ENCODE data around the gene CADM2. TPM values are rescaled to one million over a fixed set of nuclear protein-coding genes. Genes with fewer than 3 reads are reported as not detected.

CADM2 gene
- total and polyA plus RNA-seq, 2 experiments from 2014 or later = 2.9 to 7.8 TPM

- Histone ChIP-seq H3K4me1 (ENCODE audit: insufficient read depth) (no peaks in the 10 kb centered on the region), H3K36me3 (replicated peaks; ENCODE audit: insufficient read depth, low read depth) (no peaks in the 10 kb centered on the region), H3K9me2 (replicated peaks; ENCODE audit: insufficient read depth) (no peaks in the 10 kb centered on the region), H2AFZ (no peak overlapping the region), H4K20me1 (ENCODE audit: insufficient read depth, poor library complexity, severe bottlenecking) (no peaks in the 10 kb centered on the region), H3K4me3 (no peak overlapping the region), H3K9me3 (ENCODE audit: low read depth) (no peaks in the 10 kb centered on the region), H3K4me2 (no peak overlapping the region), H3K79me2 (no peaks in the 10 kb centered on the region), H3K27me3 (no peaks in the 10 kb centered on the region), H3K27ac (no peak overlapping the region)
- DNase-seq (ENCODE audit: low spot score) = no peak
- TF ChIP-seq EZH2 (IDR thresholded peaks at IDR 0.05; ENCODE audit: borderline replicate concordance) = no peak
- TF ChIP-seq, protein P1, sequence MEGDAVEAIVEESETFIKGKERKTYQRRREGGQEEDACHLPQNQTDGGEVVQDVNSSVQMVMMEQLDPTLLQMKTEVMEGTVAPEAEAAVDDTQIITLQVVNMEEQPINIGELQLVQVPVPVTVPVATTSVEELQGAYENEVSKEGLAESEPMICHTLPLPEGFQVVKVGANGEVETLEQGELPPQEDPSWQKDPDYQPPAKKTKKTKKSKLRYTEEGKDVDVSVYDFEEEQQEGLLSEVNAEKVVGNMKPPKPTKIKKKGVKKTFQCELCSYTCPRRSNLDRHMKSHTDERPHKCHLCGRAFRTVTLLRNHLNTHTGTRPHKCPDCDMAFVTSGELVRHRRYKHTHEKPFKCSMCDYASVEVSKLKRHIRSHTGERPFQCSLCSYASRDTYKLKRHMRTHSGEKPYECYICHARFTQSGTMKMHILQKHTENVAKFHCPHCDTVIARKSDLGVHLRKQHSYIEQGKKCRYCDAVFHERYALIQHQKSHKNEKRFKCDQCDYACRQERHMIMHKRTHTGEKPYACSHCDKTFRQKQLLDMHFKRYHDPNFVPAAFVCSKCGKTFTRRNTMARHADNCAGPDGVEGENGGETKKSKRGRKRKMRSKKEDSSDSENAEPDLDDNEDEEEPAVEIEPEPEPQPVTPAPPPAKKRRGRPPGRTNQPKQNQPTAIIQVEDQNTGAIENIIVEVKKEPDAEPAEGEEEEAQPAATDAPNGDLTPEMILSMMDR (IDR thresholded peaks at IDR 0.05; ENCODE audit: poor library complexity) = no peak
- no peak for TF ChIP-seq EZH2phosphoT487 (IDR thresholded peaks at IDR 0.05; ENCODE audit: low read depth, severe bottlenecking, unreplicated experiment)
- 73% methylated on average over 5 of the region's 5 CpGs for WGBS (ENCODE audit: low lambda C conversion rate, missing lambda C conversion rate)
These were observed 709.0 kb downstream of the CADM2 start for GRCh38 chr3:85667744-85668143.

DNA sequence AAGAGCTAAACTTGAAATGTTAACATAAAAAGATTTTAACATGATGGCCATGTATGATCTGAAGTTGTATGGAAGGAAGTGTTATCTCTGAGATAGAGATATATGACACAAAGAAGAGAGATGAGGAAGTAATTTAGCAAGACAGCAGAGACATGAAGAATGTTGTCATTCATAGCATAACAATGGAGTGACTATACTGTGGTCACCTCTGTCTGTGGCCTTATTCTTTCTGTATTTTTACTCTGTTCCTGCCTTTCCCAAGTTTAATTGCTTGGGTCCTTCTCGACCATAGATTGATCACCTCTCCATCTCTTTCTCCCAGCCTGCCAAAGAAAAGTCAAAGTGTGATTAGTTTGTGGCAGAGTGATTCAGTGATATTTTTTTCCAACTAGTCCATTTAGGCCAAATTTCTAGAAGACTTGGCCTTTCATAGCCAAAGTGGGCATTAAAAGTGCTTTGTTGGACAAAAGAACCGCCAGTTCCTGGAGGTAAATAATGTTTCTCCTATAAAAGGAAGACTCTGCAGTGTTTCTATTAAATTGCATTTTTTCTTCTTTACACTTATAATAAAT is 711.9 kb downstream of the CADM2 start:
- no peaks in the 10 kb centered on the region for H4K20me1 ChIP-seq (ENCODE audit: insufficient read depth, poor library complexity, severe bottlenecking)
- no peaks in the 10 kb centered on the region for H3K36me3 ChIP-seq (replicated peaks; ENCODE audit: insufficient read depth, low read depth)
- H3K9me3 ChIP-seq (ENCODE audit: low read depth) = no peaks in the 10 kb centered on the region
- H3K79me2 ChIP-seq = no peaks in the 10 kb centered on the region
- H3K27ac ChIP-seq = no peak overlapping the region
- no peaks in the 10 kb centered on the region for H3K9me2 ChIP-seq (replicated peaks; ENCODE audit: insufficient read depth)
- TF ChIP-seq EZH2phosphoT487 (IDR thresholded peaks at IDR 0.05; ENCODE audit: low read depth, severe bottlenecking, unreplicated experiment) (no peak), EZH2 (IDR thresholded peaks at IDR 0.05; ENCODE audit: borderline replicate concordance) (no peak)
- TF ChIP-seq, protein P1 (IDR thresholded peaks at IDR 0.05; ENCODE audit: poor library complexity) = no peak
- no peak for DNase-seq (ENCODE audit: low spot score)
- WGBS (ENCODE audit: low lambda C conversion rate, missing lambda C conversion rate) = 90% methylated on average over 2 of the region's 2 CpGs
- H3K4me2 ChIP-seq = no peak overlapping the region
- H3K4me1 ChIP-seq (ENCODE audit: insufficient read depth) = no peaks in the 10 kb centered on the region
- H3K4me3 ChIP-seq = no peak overlapping the region
- no peak overlapping the region for H2AFZ ChIP-seq
- no peaks in the 10 kb centered on the region for H3K27me3 ChIP-seq

DNA sequence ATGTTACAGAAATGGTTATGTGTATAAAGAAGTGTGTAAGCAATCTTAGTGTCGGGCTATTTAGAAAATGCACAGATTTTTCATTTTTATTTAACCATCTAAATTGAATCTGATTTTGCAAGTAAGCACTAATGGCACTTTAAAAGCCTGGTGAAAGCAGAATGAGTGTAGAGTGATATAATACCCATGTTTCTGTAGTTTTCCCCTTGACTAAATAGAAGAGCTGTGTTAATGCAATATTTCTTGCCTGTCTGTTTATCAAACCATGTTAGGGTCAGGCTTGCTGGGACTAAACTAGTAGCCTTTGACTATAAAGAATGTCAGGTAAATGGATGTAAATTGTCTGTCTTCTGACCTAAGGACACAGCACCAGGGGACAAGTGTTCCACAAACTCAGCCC is 714.0 kb downstream of the CADM2 start:
- Histone ChIP-seq H3K9me2 (replicated peaks; ENCODE audit: insufficient read depth) (no peaks in the 10 kb centered on the region), H3K9me3 (ENCODE audit: low read depth) (no peaks in the 10 kb centered on the region), H3K79me2 (no peaks in the 10 kb centered on the region), H3K4me2 (no peak overlapping the region), H3K27me3 (no peaks in the 10 kb centered on the region), H2AFZ (no peak overlapping the region), H3K27ac (no peak overlapping the region), H3K36me3 (replicated peaks; ENCODE audit: insufficient read depth, low read depth) (no peaks in the 10 kb centered on the region), H3K4me1 (ENCODE audit: insufficient read depth) (no peaks in the 10 kb centered on the region), H3K4me3 (no peak overlapping the region), H4K20me1 (ENCODE audit: insufficient read depth, poor library complexity, severe bottlenecking) (no peaks in the 10 kb centered on the region)
- no peak for DNase-seq (ENCODE audit: low spot score)
- TF ChIP-seq EZH2phosphoT487 (IDR thresholded peaks at IDR 0.05; ENCODE audit: low read depth, severe bottlenecking, unreplicated experiment) = no peak
- TF ChIP-seq, protein P1 (IDR thresholded peaks at IDR 0.05; ENCODE audit: poor library complexity) = no peak
- no peak for TF ChIP-seq EZH2 (IDR thresholded peaks at IDR 0.05; ENCODE audit: borderline replicate concordance)
- 86% methylated on average over 1 of the region's 1 CpG for WGBS (ENCODE audit: low lambda C conversion rate, missing lambda C conversion rate)

All from hepatocyte (in vitro differentiated cells).